Stimulated activated CD4-positive, alpha-beta T cell treated with anti-CD3 and anti-CD28 coated beads, Interleukin-2, amount 100 ng/mL, for 4 hours (primary cell): ENCODE measurements around the gene ADGRL4.
"Not testable (repeated sequence)": the region's sequence is repeated elsewhere in the genome, so short reads cannot be mapped to it uniquely, and the experiment has no call there.

Source experiments
- DNase-seq: peaks from one replicate; pipeline ENCODE4 v3.0.0-alpha.2; 2020; ENCODE audit warnings: low read depth

Gene ADGRL4

GRCh38 chr1:79006564-79006963, at the start of gene ADGRL4:
TSS of gene ADGRL4 (minus strand) at chr1:79006730. CDS start at chr1:79006654, 76 bp downstream.
- no peak for DNase-seq

GRCh38 chr1:79055856-79056255, 49.3 kb upstream of the ADGRL4 start:
- DNase-seq = no peak

GRCh38 chr1:79052829-79053449, 46.4 kb upstream of the ADGRL4 start:
- DNase-seq = no peak

GRCh38 chr1:79044974-79045650, 38.6 kb upstream of the ADGRL4 start:
- no peak for DNase-seq

GRCh38 chr1:79043506-79043905, 37.0 kb upstream of the ADGRL4 start:
- DNase-seq = no peak

GRCh38 chr1:79042539-79042938, 36.0 kb upstream of the ADGRL4 start:
- no peak for DNase-seq

GRCh38 chr1:79042117-79042516, 35.6 kb upstream of the ADGRL4 start:
- no peak for DNase-seq

- no peak for DNase-seq
These were observed 35.1 kb upstream of the ADGRL4 start for GRCh38 chr1:79041666-79042065.

- no peak for DNase-seq
These were observed 34.0 kb upstream of the ADGRL4 start for GRCh38 chr1:79040424-79041082.

- no peak for DNase-seq
These were observed 30.6 kb upstream of the ADGRL4 start for GRCh38 chr1:79037085-79037484.

GRCh38 chr1:79012500-79012899, 6.0 kb upstream of the ADGRL4 start:
- DNase-seq = no peak

GRCh38 chr1:79010589-79010988, 4.1 kb upstream of the ADGRL4 start:
- DNase-seq = no peak

GRCh38 chr1:79005945-79006344, 585 bp downstream of the ADGRL4 start:
- DNase-seq = no peak

GRCh38 chr1:79004916-79005315, 1.6 kb downstream of the ADGRL4 start:
- no peak for DNase-seq

- DNase-seq = no peak
These were observed 9.7 kb downstream of the ADGRL4 start for GRCh38 chr1:78996791-78997190.

GRCh38 chr1:78987042-78987441, 19.5 kb downstream of the ADGRL4 start:
- DNase-seq = no peak

- no peak for DNase-seq
These were observed 26.0 kb downstream of the ADGRL4 start for GRCh38 chr1:78980511-78980910.

GRCh38 chr1:78972723-78973122, 33.8 kb downstream of the ADGRL4 start:
- DNase-seq = no peak

GRCh38 chr1:78967091-78967490, 39.4 kb downstream of the ADGRL4 start:
- not testable (repeated sequence) for DNase-seq

GRCh38 chr1:78958711-78959110, 47.8 kb downstream of the ADGRL4 start:
- no peak for DNase-seq

GRCh38 chr1:78950826-78951225, 55.7 kb downstream of the ADGRL4 start:
- no peak for DNase-seq

- DNase-seq = no peak
These were observed 57.3 kb downstream of the ADGRL4 start for GRCh38 chr1:78949227-78949626.

- DNase-seq = no peak
These were observed 87.4 kb downstream of the ADGRL4 start for GRCh38 chr1:78919150-78919549.
